ENCODE data around the gene TCF12.
A peak's percentile ranks its signal among the peaks of the same experiment; 100 is the strongest.

TCF12 gene

GRCh38 chr15:56943403-56943802 lies 25.0 kb downstream of the TCF12 start:
- Histone ChIP-seq H3K27ac (replicated peaks; ENCODE audit: low read length) (no peak overlapping the region), H3K9me3 (replicated peaks in 1 of 2; ENCODE audit: control insufficient read depth in 2 of 2, insufficient read depth in 1 of 2, low read depth in 1 of 2, low read length in 2 of 2) (peaks cover 0 to 20% of the 10 kb centered on the region in 2 donors), H3K4me3 (ENCODE audit: low read length in 2 of 2) (no peak overlapping the region), H2BK12ac (ENCODE audit: low read length) (no peak overlapping the region), H2BK120ac (ENCODE audit: low read depth, low read length) (no peak overlapping the region), H3K9ac (ENCODE audit: low read depth, low read length, poor library complexity) (no peak overlapping the region), H3K27me3 (ENCODE audit: control insufficient read depth in 3 of 3, insufficient read depth in 3 of 3, low read depth in 1 of 3, low read length in 3 of 3) (no peaks in the 10 kb centered on the region), H2BK5ac (ENCODE audit: low read length) (no peak overlapping the region), H4K8ac (ENCODE audit: low read depth, low read length) (no peak overlapping the region), H2AK5ac (ENCODE audit: low read depth, low read length) (no peak overlapping the region), H3K4me1 (ENCODE audit: control insufficient read depth in 2 of 2, insufficient read depth in 1 of 2, low read depth in 1 of 2, low read length in 2 of 2) (no peaks in the 10 kb centered on the region), H2AFZ (ENCODE audit: low read length) (no peak overlapping the region), H2BK15ac (ENCODE audit: low read length) (no peak overlapping the region), H3K18ac (ENCODE audit: low read length) (no peak overlapping the region), H3K79me1 (ENCODE audit: low read depth, low read length) (peaks cover 1% of the 10 kb centered on the region), H3K4ac (ENCODE audit: low read length) (no peak overlapping the region), H3K4me2 (ENCODE audit: insufficient read depth, low read length, poor library complexity, severe bottlenecking) (no peak overlapping the region), H3K14ac (ENCODE audit: low read length) (no peak overlapping the region), H4K91ac (ENCODE audit: low read depth, low read length, poor library complexity) (no peak overlapping the region), H3K36me3 (replicated peaks in 1 of 2; ENCODE audit: control insufficient read depth in 2 of 2, insufficient read depth in 2 of 2, low read length in 2 of 2) (peaks cover 0 to 20% of the 10 kb centered on the region in 2 donors), H3K23ac (ENCODE audit: low read depth, low read length, poor library complexity) (no peak overlapping the region)
- DNase-seq (ENCODE audit: low spot score), result no peak
- no CpG with 5 or more reads among the region's 1 CpG for WGBS, 2 donors (ENCODE audit: extremely low coverage in 2 of 2, insufficient read length in 2 of 2, insufficient replicate concordance in 1 of 2)

GRCh38 chr15:56944485-56944884 lies 26.0 kb downstream of the TCF12 start:
- Histone ChIP-seq H2BK12ac (ENCODE audit: low read length) (no peak overlapping the region), H2BK120ac (ENCODE audit: low read depth, low read length) (no peak overlapping the region), H4K8ac (ENCODE audit: low read depth, low read length) (no peak overlapping the region), H2BK15ac (ENCODE audit: low read length) (no peak overlapping the region), H2BK5ac (ENCODE audit: low read length) (no peak overlapping the region), H3K14ac (ENCODE audit: low read length) (no peak overlapping the region), H3K9ac (ENCODE audit: low read depth, low read length, poor library complexity) (no peak overlapping the region), H3K9me3 (replicated peaks in 1 of 2; ENCODE audit: control insufficient read depth in 2 of 2, insufficient read depth in 1 of 2, low read depth in 1 of 2, low read length in 2 of 2) (peaks cover 0 to 20% of the 10 kb centered on the region in 2 donors), H3K4me2 (ENCODE audit: insufficient read depth, low read length, poor library complexity, severe bottlenecking) (no peak overlapping the region), H3K23ac (ENCODE audit: low read depth, low read length, poor library complexity) (no peak overlapping the region), H2AFZ (ENCODE audit: low read length) (no peak overlapping the region), H3K4ac (ENCODE audit: low read length) (no peak overlapping the region), H3K27me3 (ENCODE audit: control insufficient read depth in 3 of 3, insufficient read depth in 3 of 3, low read depth in 1 of 3, low read length in 3 of 3) (no peaks in the 10 kb centered on the region), H2AK5ac (ENCODE audit: low read depth, low read length) (no peak overlapping the region), H3K27ac (replicated peaks; ENCODE audit: low read length) (no peak overlapping the region), H3K4me3 (ENCODE audit: low read length in 2 of 2) (no peak overlapping the region), H3K18ac (ENCODE audit: low read length) (no peak overlapping the region), H3K4me1 (ENCODE audit: control insufficient read depth in 2 of 2, insufficient read depth in 1 of 2, low read depth in 1 of 2, low read length in 2 of 2) (no peaks in the 10 kb centered on the region), H3K79me1 (ENCODE audit: low read depth, low read length) (peaks cover 1% of the 10 kb centered on the region), H3K36me3 (replicated peaks in 1 of 2; ENCODE audit: control insufficient read depth in 2 of 2, insufficient read depth in 2 of 2, low read length in 2 of 2) (peaks cover 0 to 14% of the 10 kb centered on the region in 2 donors), H4K91ac (ENCODE audit: low read depth, low read length, poor library complexity) (no peak overlapping the region)
- no peak for DNase-seq (ENCODE audit: low spot score)
- no CpG with 5 or more reads among the region's 1 CpG for WGBS, 2 donors (ENCODE audit: extremely low coverage in 2 of 2, insufficient read length in 2 of 2, insufficient replicate concordance in 1 of 2)

- no peak overlapping the region for H3K9ac ChIP-seq (ENCODE audit: low read depth, low read length, poor library complexity)
- no peak overlapping the region for H4K8ac ChIP-seq (ENCODE audit: low read depth, low read length)
- H2BK5ac ChIP-seq (ENCODE audit: low read length), result no peak overlapping the region
- no peak overlapping the region for H2AFZ ChIP-seq (ENCODE audit: low read length)
- H3K4ac ChIP-seq (ENCODE audit: low read length), result no peak overlapping the region
- no peak overlapping the region for H3K4me3 ChIP-seq (ENCODE audit: low read length in 2 of 2)
- H3K4me2 ChIP-seq (ENCODE audit: insufficient read depth, low read length, poor library complexity, severe bottlenecking), result no peak overlapping the region
- H3K27ac ChIP-seq (replicated peaks; ENCODE audit: low read length), result no peak overlapping the region
- no peaks in the 10 kb centered on the region for H3K27me3 ChIP-seq (ENCODE audit: control insufficient read depth in 3 of 3, insufficient read depth in 3 of 3, low read depth in 1 of 3, low read length in 3 of 3)
- no peak overlapping the region for H2AK5ac ChIP-seq (ENCODE audit: low read depth, low read length)
- peaks cover 0 to 22% of the 10 kb centered on the region in 2 donors for H3K9me3 ChIP-seq (replicated peaks in 1 of 2; ENCODE audit: control insufficient read depth in 2 of 2, insufficient read depth in 1 of 2, low read depth in 1 of 2, low read length in 2 of 2)
- no peak for DNase-seq (ENCODE audit: low spot score)
- no peak overlapping the region for H4K91ac ChIP-seq (ENCODE audit: low read depth, low read length, poor library complexity)
- H3K23ac ChIP-seq (ENCODE audit: low read depth, low read length, poor library complexity), result no peak overlapping the region
- no peak overlapping the region for H3K18ac ChIP-seq (ENCODE audit: low read length)
- no peak overlapping the region for H2BK120ac ChIP-seq (ENCODE audit: low read depth, low read length)
- H3K4me1 ChIP-seq (ENCODE audit: control insufficient read depth in 2 of 2, insufficient read depth in 1 of 2, low read depth in 1 of 2, low read length in 2 of 2), result no peaks in the 10 kb centered on the region
- peaks cover 2 to 18% of the 10 kb centered on the region in 2 donors for H3K36me3 ChIP-seq (replicated peaks in 1 of 2; ENCODE audit: control insufficient read depth in 2 of 2, insufficient read depth in 2 of 2, low read length in 2 of 2)
- no peak overlapping the region for H2BK15ac ChIP-seq (ENCODE audit: low read length)
- no peak overlapping the region for H2BK12ac ChIP-seq (ENCODE audit: low read length)
- no peak overlapping the region for H3K14ac ChIP-seq (ENCODE audit: low read length)
- no CpG with 5 or more reads among the region's 3 CpGs for WGBS, 2 donors (ENCODE audit: extremely low coverage in 2 of 2, insufficient read length in 2 of 2, insufficient replicate concordance in 1 of 2)
- H3K79me1 ChIP-seq (ENCODE audit: low read depth, low read length), result peaks cover 4% of the 10 kb centered on the region
These were observed 27.7 kb downstream of the TCF12 start for GRCh38 chr15:56946150-56946549.

GRCh38 chr15:56948000-56948763 lies 29.7 kb downstream of the TCF12 start:
- H2BK15ac ChIP-seq (ENCODE audit: low read length), result no peak overlapping the region
- H3K9ac ChIP-seq (ENCODE audit: low read depth, low read length, poor library complexity), result no peak overlapping the region
- no peak overlapping the region for H3K4me3 ChIP-seq (ENCODE audit: low read length in 2 of 2)
- no peak overlapping the region for H4K8ac ChIP-seq (ENCODE audit: low read depth, low read length)
- H4K91ac ChIP-seq (ENCODE audit: low read depth, low read length, poor library complexity), result no peak overlapping the region
- H2BK120ac ChIP-seq (ENCODE audit: low read depth, low read length), result no peak overlapping the region
- H3K18ac ChIP-seq (ENCODE audit: low read length), result no peak overlapping the region
- H2BK12ac ChIP-seq (ENCODE audit: low read length), result no peak overlapping the region
- peaks cover 4% of the 10 kb centered on the region for H3K79me1 ChIP-seq (ENCODE audit: low read depth, low read length)
- H3K27ac ChIP-seq (replicated peaks; ENCODE audit: low read length), result peak overlapping the region; percentile 8
- H3K4ac ChIP-seq (ENCODE audit: low read length), result no peak overlapping the region
- no peak overlapping the region for H2AFZ ChIP-seq (ENCODE audit: low read length)
- no CpG with 5 or more reads among the region's 6 CpGs for WGBS, 2 donors (ENCODE audit: extremely low coverage in 2 of 2, insufficient read length in 2 of 2, insufficient replicate concordance in 1 of 2)
- no peak for DNase-seq (ENCODE audit: low spot score)
- H3K4me2 ChIP-seq (ENCODE audit: insufficient read depth, low read length, poor library complexity, severe bottlenecking), result no peak overlapping the region
- no peak overlapping the region for H2BK5ac ChIP-seq (ENCODE audit: low read length)
- H3K4me1 ChIP-seq (ENCODE audit: control insufficient read depth in 2 of 2, insufficient read depth in 1 of 2, low read depth in 1 of 2, low read length in 2 of 2), result no peaks in the 10 kb centered on the region
- no peak overlapping the region for H2AK5ac ChIP-seq (ENCODE audit: low read depth, low read length)
- no peaks in the 10 kb centered on the region for H3K27me3 ChIP-seq (ENCODE audit: control insufficient read depth in 3 of 3, insufficient read depth in 3 of 3, low read depth in 1 of 3, low read length in 3 of 3)
- H3K36me3 ChIP-seq (replicated peaks in 1 of 2; ENCODE audit: control insufficient read depth in 2 of 2, insufficient read depth in 2 of 2, low read length in 2 of 2), result peaks cover 2 to 21% of the 10 kb centered on the region in 2 donors
- H3K9me3 ChIP-seq (replicated peaks in 1 of 2; ENCODE audit: control insufficient read depth in 2 of 2, insufficient read depth in 1 of 2, low read depth in 1 of 2, low read length in 2 of 2), result peaks cover 0 to 39% of the 10 kb centered on the region in 2 donors
- H3K14ac ChIP-seq (ENCODE audit: low read length), result no peak overlapping the region
- no peak overlapping the region for H3K23ac ChIP-seq (ENCODE audit: low read depth, low read length, poor library complexity)

Measured in neuronal stem cell (in vitro differentiated cells).